ENCODE results near the gene SBK1. TPM values are rescaled to one million over a fixed set of nuclear protein-coding genes. Genes with fewer than 3 reads are reported as not detected.

The SBK1 gene
- total and polyA plus RNA-seq, 2 experiments from 2014 or later = 4.2 to 9.7 TPM

- H3K4me2 ChIP-seq = no peak overlapping the region
- no peaks in the 10 kb centered on the region for H3K9me3 ChIP-seq (ENCODE audit: low read depth)
- WGBS (ENCODE audit: low lambda C conversion rate, missing lambda C conversion rate) = 94% methylated on average over 5 of the region's 6 CpGs
- no peaks in the 10 kb centered on the region for H3K36me3 ChIP-seq (replicated peaks; ENCODE audit: insufficient read depth, low read depth)
- no peaks in the 10 kb centered on the region for H3K4me1 ChIP-seq (ENCODE audit: insufficient read depth)
- TF ChIP-seq CTCF (IDR thresholded peaks at IDR 0.05; ENCODE audit: poor library complexity) (no peak), EZH2phosphoT487 (IDR thresholded peaks at IDR 0.05; ENCODE audit: low read depth, severe bottlenecking, unreplicated experiment) (no peak), EZH2 (IDR thresholded peaks at IDR 0.05; ENCODE audit: borderline replicate concordance) (no peak)
- no peak overlapping the region for H3K27ac ChIP-seq
- H3K9me2 ChIP-seq (replicated peaks; ENCODE audit: insufficient read depth) = no peaks in the 10 kb centered on the region
- no peak for DNase-seq (ENCODE audit: low spot score)
- H4K20me1 ChIP-seq (ENCODE audit: insufficient read depth, poor library complexity, severe bottlenecking) = no peaks in the 10 kb centered on the region
- peaks cover 5% of the 10 kb centered on the region for H3K27me3 ChIP-seq
- H3K79me2 ChIP-seq = no peaks in the 10 kb centered on the region
- H3K4me3 ChIP-seq = no peak overlapping the region
- H2AFZ ChIP-seq = no peak overlapping the region
Measured at GRCh38 chr16:28279006-28279405, 13.3 kb upstream of the SBK1 start.

- TF ChIP-seq EZH2phosphoT487 (IDR thresholded peaks at IDR 0.05; ENCODE audit: low read depth, severe bottlenecking, unreplicated experiment) (no peak), EZH2 (IDR thresholded peaks at IDR 0.05; ENCODE audit: borderline replicate concordance) (no peak), CTCF (IDR thresholded peaks at IDR 0.05; ENCODE audit: poor library complexity) (no peak)
- 78% methylated on average over 15 of the region's 15 CpGs for WGBS (ENCODE audit: low lambda C conversion rate, missing lambda C conversion rate)
- H2AFZ ChIP-seq = no peak overlapping the region
- H3K9me2 ChIP-seq (replicated peaks; ENCODE audit: insufficient read depth) = no peaks in the 10 kb centered on the region
- no peaks in the 10 kb centered on the region for H4K20me1 ChIP-seq (ENCODE audit: insufficient read depth, poor library complexity, severe bottlenecking)
- H3K4me1 ChIP-seq (ENCODE audit: insufficient read depth) = no peaks in the 10 kb centered on the region
- H3K27ac ChIP-seq = no peak overlapping the region
- no peaks in the 10 kb centered on the region for H3K79me2 ChIP-seq
- DNase-seq (ENCODE audit: low spot score) = no peak
- no peak overlapping the region for H3K4me2 ChIP-seq
- no peaks in the 10 kb centered on the region for H3K9me3 ChIP-seq (ENCODE audit: low read depth)
- H3K36me3 ChIP-seq (replicated peaks; ENCODE audit: insufficient read depth, low read depth) = no peaks in the 10 kb centered on the region
- H3K27me3 ChIP-seq = no peaks in the 10 kb centered on the region
- no peak overlapping the region for H3K4me3 ChIP-seq
Measured at GRCh38 chr16:28280881-28281836, 11.2 kb upstream of the SBK1 start.

GRCh38 chr16:28282045-28282444, 10.3 kb upstream of the SBK1 start:
- H3K4me2 ChIP-seq = no peak overlapping the region
- H3K27ac ChIP-seq = no peak overlapping the region
- H3K9me3 ChIP-seq (ENCODE audit: low read depth) = no peaks in the 10 kb centered on the region
- no peaks in the 10 kb centered on the region for H3K9me2 ChIP-seq (replicated peaks; ENCODE audit: insufficient read depth)
- TF ChIP-seq EZH2phosphoT487 (IDR thresholded peaks at IDR 0.05; ENCODE audit: low read depth, severe bottlenecking, unreplicated experiment) = no peak
- TF ChIP-seq EZH2 (IDR thresholded peaks at IDR 0.05; ENCODE audit: borderline replicate concordance) = no peak
- TF ChIP-seq CTCF (IDR thresholded peaks at IDR 0.05; ENCODE audit: poor library complexity) = no peak
- no peaks in the 10 kb centered on the region for H3K27me3 ChIP-seq
- DNase-seq (ENCODE audit: low spot score) = no peak
- H3K4me1 ChIP-seq (ENCODE audit: insufficient read depth) = no peaks in the 10 kb centered on the region
- H3K79me2 ChIP-seq = no peaks in the 10 kb centered on the region
- no peak overlapping the region for H2AFZ ChIP-seq
- WGBS (ENCODE audit: low lambda C conversion rate, missing lambda C conversion rate) = 87% methylated on average over 8 of the region's 8 CpGs
- H3K4me3 ChIP-seq = no peak overlapping the region
- H3K36me3 ChIP-seq (replicated peaks; ENCODE audit: insufficient read depth, low read depth) = no peaks in the 10 kb centered on the region
- H4K20me1 ChIP-seq (ENCODE audit: insufficient read depth, poor library complexity, severe bottlenecking) = no peaks in the 10 kb centered on the region
